Activated CD8-positive, alpha-beta memory T cell treated with anti-CD3 and anti-CD28 coated beads, Interleukin-2, amount 50 U/mL, for 24 hours (primary cell): ENCODE measurements around the gene EFR3B.
A peak's percentile ranks its signal among the peaks of the same experiment; 100 is the strongest.

ENCODE experiments used
- DNase-seq: peaks from one replicate; pipeline ENCODE4 v3.0.0-alpha.2; 2020; ENCODE audit errors: extremely low read depth

Gene EFR3B

GRCh38 chr2:25072606-25073005 is 30.7 kb downstream of the EFR3B start:
- DNase-seq: no peak

DNA sequence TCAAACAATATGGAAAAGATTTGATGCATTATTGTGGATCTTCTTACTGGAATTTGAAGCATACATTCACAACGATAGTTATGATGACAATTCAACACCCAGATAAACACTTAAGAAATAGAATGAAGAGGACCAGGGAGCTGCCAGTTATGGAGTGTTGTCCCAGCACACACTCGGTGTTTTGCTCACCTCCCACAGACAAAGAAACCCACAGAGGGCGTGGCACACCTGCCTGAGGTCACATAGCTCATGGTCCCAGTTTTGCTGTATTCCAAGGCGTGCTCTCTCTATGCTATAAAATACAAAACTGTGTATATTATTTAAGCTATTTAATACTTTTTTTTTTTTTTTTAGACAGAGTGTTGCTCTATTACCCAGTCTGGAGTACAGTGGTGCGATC is 31.1 kb downstream of the EFR3B start:
- no peak for DNase-seq

- DNase-seq: no peak
Observed at GRCh38 chr2:25073914-25074313, 32.0 kb downstream of the EFR3B start.

DNA sequence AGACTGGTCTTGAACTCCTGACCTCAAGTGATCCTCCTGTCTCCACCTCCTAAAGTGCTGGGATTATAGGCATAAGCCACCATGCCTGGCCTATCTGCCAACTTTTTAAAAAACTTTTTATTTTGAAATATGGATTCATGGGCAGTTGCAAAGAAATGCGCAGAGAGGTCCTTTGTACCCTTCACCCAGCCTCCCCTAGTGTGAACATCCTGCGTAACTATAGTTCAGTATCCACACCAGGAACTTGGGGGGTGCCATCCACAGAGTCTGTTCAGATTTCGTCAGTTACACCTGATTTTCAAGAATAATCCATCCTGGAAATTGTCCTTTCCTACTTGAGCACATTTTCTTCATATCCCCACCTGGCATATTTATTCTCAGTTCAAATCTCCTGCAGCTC is 33.0 kb downstream of the EFR3B start:
- DNase-seq: no peak

DNA sequence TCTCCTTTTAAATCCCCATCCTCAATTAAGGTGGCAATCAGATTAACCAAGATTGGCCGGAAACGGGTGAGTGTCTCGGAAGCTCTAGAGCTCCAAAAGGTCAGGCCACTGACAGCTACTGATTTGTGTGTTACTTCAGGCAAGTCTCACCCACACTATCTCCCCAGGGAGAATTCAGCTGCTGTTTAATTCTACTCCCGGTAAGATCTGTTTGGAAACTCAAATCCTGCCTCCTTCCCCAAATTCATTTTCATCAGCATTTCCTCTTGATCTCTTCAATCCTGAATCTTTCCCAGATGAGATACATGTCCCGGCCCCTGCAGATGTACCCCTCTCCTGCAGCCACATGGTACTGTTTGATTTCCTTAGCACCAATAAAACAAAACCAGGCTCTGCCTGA is 34.9 kb downstream of the EFR3B start:
- DNase-seq: no peak

DNA sequence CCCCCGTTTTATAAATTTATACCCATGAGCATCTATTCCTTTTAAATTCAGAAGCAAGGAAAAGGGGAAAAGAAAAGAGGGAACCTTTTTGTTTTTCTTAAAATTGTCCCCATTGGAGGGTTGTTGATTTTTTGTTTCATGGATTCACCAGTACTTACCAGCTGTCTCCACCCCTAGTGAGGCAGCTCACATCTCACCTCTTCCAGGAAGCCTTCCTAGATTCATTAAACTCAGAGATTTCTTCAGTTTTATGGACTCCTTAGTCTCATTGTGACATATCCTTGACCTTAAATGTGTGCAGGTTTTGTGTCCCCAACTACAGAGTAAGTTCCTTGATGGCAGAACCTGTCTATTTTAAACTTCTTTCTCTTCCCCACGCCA is 35.9 kb downstream of the EFR3B start:
- no peak for DNase-seq

- no peak for DNase-seq
Observed at GRCh38 chr2:25078170-25079049, 36.5 kb downstream of the EFR3B start.

DNA sequence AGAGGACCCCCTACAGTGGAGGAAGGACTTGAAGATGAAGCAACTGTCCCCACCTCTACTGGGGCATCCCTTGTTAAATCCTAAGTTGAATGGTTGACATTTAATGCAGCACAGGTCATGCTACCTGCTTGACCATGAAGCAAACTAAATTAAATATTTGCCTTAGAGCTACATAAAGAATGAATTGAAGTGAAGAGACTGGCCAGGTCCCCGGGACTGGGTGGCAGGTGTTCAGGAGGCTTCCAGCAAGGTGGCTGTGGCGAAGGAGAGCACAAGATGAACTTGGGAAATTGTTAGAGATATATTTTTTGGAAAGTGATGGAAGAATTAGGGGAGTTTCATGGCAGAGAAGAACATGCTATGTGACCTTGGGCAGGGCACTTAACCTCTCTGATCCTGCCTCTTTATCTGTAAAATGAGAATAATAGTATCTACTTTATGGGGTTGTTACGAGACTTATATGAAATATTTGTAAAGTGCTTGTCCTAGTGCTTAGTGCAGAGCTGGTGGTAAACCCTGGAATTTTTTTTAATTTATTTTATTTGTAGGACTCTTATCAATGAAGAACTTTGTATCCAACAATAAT is 37.3 kb downstream of the EFR3B start:
- DNase-seq: no peak

- DNase-seq: no peak
Observed at GRCh38 chr2:25081237-25081790, 39.4 kb downstream of the EFR3B start.

GRCh38 chr2:25082002-25082622 is 40.2 kb downstream of the EFR3B start:
- DNase-seq: no peak

DNA sequence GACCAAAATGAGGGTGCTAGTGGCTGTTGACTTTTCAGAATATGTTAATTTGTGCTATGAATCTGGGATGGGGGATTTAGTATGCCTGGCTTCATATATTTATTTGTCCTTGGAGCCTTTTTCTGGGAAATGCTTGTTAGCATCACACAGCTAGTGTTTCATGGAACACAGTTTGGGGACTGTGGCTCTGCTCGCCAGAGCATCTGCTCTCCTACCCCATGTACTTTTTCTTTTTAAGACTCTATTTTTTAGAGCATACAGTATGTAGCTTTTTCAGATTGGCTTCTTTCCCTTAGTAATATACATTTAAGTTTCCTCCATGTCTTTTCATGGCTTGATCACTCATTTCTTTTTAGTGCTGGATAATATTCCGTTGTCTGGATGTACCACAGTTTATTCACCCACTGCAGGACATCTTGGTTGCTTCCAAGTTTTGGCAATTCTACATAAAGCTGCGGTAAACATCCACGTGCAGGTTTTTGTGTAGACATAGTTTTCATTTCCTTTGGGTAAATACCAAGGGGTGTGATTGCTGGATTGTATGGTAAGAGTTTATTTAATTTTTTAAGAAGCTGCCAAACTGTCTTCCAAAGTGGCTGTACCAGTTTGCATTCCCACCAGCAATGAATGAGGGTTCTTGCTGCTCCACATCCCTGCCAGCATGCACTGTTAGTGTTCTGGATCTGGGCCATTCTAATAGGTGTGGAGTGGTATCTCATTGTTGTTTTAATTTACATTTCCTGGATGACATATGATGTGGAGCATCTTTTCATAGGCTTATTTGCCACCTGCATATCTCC is 44.1 kb downstream of the EFR3B start:
- no peak for DNase-seq

DNA sequence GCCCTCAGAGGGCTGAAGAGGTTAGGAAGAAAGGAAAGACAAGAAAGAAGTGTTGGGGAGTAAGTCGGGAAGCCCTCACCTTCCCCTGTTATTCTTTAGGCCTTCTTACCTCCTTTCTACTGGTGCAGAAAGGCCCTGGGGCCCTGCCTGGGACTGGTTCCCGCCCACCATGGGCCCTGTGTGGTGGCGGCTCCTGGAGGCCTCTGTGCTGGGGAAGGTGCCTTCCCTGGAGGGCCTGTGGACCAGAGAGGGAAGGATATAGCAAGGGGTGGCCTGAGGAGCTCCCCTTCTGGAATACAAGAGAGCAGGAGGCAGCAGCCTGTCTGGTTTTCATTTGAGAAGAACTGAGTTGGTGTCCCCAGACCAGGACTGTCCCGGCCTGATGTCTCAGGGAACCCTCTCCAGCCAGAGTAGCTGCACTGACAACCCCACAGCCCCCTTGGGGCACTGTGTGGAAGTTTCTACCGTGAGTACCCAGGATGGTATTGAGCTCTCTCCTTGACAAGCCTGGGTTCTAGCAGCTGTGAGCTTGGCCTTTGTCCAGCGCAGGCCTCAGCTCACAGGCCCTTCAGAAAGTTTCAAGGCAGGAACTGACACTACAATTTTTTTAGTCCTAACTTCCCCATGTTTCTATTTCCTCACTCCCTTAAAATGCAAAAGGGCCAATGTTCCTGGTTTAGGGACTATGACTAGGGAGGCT is 47.1 kb downstream of the EFR3B start:
- no peak for DNase-seq

DNA sequence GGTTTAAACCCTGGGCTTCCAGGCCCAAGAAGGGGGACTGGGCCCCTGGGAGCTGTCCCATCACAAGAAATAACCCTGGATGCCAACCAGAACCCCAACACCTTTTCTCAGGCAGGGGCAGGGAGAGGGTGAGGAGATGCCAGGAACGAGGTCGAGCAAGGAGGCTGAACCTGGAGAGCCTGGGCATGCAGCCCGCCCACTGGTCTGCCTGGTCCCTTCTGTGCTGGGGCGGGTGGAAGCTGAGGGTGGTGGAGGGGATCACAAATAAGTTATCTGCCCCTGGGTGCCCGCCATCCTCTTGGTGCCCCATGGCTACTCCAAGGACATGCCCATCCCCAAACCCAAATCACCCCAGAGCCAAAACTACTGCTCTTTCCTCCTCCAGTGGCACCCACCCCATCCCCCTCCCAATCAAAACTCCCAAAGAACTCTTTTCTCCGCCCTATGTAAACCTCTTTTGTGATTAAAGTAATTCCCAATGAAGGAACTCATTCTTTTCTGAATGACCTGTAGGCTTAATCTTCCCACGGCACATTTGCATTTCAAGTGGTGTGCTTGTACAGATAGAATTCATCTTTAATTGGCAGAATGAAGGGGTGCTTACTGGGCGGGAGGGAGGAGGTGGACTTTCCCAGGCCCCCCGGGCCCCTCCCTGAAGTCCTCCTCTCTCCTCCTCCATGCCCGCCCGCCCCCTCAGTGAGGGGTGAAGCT is 47.9 kb downstream of the EFR3B start:
- no peak for DNase-seq

DNA sequence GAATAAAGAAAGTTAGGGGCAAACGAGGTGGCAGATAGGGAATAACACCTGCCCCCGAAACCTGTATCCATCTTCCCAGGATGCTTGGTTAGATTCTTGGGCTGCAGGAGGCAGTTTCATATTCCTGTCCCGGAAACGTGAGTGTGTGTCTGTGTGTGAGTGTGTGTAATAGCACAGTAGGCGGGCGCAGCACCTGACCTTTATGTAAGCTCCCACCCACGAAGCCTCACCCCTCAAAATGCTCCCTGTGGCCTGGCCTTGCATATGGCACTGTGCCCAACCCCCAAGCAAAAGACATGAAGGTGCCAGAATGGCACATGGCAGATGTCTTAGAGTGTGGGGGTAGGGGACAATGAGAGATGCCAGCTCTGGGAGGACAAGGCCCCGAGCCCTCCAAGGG is 48.9 kb downstream of the EFR3B start:
- no peak for DNase-seq

GRCh38 chr2:25091265-25091664 is 49.4 kb downstream of the EFR3B start:
- DNase-seq: no peak

DNA sequence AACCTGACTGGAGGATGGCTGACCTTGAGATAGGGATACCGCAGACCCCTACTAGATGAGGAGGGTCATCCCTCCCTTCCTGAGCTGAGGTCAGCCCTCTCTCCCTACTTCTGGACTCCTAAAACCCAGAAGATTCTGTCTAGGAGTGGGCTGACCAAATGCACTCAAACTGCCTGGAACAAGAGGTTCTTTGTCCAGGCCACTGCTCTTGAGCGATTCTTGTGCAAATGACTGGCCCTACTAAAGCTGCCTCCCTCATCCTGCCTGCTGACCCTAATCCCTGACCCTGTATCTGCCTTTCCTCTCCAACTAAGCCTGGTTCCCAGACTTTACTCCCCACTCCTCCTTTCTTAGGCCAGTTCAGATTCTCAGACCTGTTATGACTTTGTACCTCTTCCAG is 56.2 kb downstream of the EFR3B start:
- DNase-seq: no peak

DNA sequence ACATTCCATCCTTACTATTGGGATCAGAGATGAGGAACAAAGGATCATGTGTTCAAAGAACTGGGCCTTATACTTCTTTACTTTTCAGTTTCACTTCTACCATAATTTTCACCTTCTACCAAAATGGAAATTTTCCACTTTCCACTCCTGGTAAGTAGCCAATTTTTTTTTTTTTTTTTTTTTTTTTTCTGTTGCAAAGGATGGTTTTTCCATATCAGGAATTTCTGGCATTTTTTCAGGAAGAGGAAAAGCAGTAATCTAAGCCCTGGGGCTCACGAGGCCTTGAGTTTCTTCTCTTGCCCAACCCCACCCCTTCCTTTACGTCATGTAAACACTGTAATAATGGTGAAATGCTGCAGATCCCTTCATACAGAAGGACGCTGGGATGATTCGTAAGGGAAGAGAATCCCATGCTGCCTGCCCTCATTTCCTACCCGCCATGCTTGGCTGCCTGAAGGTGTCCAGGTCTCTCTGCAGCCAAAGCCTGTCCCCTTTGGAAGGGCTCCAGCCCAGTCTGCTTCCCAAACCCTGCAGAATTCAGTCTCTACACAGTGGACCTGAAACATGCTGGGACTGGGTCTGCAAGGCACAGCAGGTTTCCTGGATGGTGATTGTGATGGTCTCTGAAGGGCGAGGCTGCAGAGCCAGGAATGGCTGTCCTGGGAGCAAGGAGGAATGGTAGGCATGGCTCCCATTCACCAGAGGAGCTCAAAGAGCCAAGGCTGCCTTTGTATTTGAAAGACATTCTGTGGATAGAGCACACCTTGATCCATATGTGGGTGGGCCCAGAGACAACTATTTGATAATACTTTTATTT is 57.0 kb downstream of the EFR3B start:
- no peak for DNase-seq

GRCh38 chr2:25102352-25102751 is 60.5 kb downstream of the EFR3B start:
- DNase-seq: peak; percentile 14

- no peak for DNase-seq
Observed at GRCh38 chr2:25103287-25103871, 61.5 kb downstream of the EFR3B start.
